Head of caudate nucleus (tissue), 42 donors: ENCODE data around the gene DEFB112.

Experiments used
- DNase-seq, 42 donors: peaks; one replicate each; pipeline versions ENCODE4 v3.0.0 to v3.0.0-alpha.2; 2020 to 2021; ENCODE audit warnings: mixed read lengths in 7 of 42
- intact Hi-C: fragments of 100-400 bp; cut with DNase I; formaldehyde crosslinking; loops from one replicate; pipeline ENCODE4 v1.15.0; 2022

The DEFB112 gene, protein sequence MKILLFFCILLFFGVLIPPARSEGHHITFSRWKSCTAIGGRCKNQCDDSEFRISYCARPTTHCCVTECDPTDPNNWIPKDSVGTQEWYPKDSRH

DNA sequence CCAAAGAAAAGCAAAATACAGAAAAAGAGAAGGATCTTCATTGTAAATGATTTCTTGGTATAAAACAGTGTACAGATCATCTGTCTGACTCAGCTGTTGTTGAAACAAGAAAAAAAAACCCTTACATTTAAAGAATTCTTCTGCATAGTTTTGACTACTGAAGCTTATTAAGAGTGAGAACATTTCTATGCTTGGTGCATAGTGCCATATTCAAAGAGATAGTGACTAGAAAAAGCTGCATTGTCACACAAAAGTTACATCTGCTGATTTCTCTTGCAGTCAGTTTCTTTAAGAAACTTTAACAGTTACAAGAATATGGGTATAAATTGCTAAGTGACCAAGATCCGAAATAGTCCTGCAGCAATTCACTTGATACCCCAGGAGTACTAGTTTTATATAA, at the start of gene DEFB112:
Gene DEFB112 (minus strand): TSS at position 101 of the 400 bp plus-strand sequence. CDS start 60 bp downstream, at position 41.
- no peak for DNase-seq
- intact Hi-C loops = no loop called here

DNA sequence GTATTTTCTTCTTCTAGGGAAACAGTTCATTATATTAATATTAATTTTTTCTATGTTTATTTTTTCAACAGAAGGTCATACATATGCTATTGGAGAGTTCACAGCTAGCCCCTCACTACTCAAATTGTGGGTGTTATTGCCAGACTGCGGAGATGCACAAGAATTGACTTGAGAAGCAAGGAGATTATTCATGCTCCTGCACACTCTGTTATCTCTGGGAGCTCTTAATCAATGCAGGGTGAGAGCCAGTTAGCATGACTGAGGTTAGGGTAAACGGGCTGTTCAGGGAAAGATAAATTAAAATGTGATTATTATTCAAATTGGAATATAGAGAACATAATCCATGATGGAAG, 48.9 kb upstream of the DEFB112 start:
- intact Hi-C loops = no loop called here
- no peak for DNase-seq

DNA sequence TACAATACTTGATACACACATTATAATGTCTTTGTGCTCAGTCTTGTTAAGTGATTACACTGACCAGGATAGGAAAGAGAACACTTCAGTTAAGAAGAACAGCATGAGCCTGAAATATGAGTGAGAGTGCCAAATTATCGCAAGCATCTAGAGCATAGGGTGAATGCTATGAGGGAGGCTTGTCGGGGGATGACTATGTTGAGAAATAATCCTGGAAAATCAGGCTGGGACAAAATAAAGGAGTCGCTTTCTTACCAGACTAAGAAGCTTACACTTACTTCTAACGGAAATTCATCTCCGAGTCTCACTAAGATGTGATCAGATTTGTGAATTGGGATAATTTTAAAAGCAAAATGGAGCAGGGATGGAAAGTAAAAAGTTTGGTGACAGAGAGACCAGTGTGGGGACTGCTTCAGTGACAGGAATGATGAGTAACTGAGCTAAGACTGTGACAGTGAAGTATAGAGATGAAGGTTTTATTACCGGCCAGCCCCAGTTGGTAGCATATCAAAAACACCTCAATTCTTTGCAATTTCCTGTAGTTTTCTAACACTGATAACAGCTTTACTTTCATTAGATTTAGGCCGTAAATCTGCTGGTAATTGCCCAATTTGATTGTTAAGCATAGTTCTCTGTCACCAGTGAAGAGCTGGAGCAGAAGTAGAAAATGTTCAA, 48.4 kb upstream of the DEFB112 start:
- no peak for DNase-seq
- intact Hi-C loops = no loop called here

DNA sequence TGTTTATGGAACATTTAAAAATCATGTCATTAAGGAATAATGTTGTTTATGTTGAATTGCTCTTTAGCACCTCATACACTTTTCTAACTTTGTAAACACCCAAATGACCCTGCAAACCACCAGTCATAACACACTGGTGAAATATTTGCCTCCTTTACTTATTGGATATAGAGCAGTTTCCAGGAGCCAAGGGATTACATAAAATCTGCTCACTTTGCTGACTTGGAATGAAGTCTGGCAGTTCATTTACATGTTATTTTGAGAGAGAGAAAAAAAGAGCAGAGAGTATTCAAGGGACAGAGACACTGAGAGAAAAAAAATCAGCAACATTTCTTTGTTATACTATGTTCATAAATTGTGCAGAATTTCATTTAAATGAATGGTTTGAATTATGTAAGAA, 46.6 kb upstream of the DEFB112 start:
- DNase-seq = no peak
- intact Hi-C loops = no loop called here

DNA sequence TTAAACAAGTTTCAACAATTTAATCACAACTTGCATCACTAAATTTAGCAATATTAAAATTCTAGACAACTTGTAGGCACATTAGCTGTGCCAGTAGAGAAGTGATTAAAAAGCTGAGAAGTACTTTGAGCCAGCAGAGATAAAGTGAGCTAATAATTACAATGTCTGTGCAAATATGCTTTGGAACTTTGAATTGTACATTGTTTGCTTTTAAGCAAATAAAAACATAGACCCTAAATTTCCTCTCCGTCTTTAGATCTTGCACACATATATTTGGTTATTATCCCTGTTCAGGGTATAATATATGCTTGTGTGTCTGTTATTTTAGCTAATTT, 44.2 kb upstream of the DEFB112 start:
- no peak for DNase-seq
- intact Hi-C loops = no loop called here

DNA sequence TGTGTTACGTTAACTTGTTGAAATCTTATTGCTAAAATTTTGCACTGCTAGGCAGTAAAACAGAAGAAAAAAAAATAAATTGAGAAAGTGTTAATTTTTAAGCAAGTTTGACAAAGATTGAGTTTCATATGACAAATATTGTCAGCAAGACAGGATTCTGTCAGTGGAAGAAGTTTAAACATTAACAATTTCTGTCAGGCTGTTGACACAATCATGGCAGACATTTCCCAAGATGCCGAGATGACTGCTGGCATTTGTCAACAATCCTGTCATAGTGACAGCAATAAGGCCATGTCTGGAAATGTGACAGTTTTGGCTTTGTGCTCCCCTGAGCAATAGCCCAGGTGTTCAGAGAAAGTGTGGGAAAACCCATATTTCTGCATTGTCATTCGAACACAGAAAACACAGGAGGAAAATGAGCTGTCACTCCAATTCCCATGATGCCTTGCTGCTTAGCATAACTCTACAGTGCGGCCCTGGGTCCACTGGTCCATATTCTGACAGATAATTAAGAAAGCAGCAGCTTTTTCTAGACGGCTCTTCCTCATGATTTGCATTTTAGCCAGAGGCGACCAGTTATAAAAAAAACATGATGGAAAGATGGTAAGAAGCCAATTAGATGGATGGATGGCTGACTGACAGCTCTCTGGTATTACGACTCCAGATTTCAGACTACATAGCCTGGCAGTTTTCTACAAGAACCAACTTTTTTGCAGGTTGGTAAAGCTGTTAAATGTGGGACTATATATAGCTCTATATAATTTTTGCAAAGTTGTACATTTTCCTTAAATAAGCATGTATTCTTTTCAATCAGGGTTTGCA, 43.6 kb upstream of the DEFB112 start:
- intact Hi-C loops = no loop called here
- DNase-seq = no peak

DNA sequence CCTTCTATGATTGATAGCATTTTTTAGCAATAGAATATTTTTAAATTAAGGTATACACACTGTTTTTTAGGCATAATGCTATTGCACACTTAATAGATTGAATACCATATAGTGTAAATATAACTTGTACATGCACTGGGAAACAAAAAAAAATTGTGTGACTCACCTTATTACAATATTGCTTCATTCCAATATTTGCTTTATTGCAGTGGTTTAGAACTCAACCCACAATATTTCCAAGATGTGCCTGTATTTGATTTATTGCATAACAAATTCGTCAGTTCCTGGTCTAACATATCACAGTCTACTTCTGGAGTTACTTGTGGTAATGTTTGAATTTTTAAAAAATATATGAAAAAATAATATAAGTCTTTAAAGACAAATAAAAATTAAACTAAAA, 41.9 kb upstream of the DEFB112 start:
- intact Hi-C loops = no loop called here
- DNase-seq = no peak

DNA sequence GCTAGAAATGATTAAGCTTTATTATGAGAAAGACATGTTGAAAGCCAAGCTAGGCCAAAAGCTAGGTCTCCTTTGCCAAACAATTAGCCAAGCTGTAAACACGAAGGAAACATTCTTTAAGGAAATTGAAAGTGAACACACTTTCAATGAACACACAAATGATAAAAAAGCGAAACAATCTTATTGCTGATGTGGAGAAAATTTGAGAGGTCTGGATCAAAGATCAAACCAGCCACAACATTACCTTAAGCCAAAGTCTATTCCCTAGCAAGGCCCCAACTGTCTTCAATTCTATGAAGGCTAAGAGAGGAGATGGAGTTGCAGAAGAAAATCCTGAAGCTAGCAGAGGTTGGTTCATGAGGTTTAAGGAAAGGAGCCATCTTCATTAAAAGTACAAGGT, 40.2 kb upstream of the DEFB112 start:
- intact Hi-C loops = no loop called here
- DNase-seq = no peak

DNA sequence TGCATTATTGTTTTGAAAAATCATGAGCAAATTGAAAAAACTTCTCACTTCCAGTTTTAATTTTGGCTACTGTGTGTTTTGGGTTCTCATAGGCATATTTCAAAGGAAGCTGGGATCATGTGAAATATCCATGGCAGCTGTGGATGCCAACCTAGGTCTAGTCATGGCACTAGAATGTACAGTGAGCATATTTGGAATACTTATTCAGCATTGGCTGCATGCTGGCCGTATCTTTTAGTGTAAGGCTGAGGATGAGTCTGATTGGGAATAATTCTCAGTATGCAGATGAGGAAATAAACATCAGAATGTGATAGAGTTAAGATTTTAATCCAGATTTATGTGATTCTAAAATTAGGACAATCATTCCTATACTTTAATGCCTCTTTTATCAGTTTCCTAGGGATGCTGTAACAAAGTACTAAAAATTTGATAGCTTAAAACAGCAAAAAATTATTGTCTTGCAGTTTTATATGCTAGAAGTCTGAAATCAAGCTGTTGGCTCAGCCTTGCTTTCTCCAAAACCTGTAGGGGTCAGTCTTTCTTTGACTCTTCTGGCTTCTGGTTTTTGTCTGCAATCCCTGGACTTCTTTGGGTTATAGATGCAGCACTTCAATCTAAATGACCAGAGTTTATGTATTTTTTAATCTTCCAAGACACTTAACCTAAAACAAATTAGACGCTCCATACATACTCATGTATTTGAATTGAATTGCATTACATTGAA, 37.7 kb upstream of the DEFB112 start:
- intact Hi-C loops = no loop called here
- no peak for DNase-seq

DNA sequence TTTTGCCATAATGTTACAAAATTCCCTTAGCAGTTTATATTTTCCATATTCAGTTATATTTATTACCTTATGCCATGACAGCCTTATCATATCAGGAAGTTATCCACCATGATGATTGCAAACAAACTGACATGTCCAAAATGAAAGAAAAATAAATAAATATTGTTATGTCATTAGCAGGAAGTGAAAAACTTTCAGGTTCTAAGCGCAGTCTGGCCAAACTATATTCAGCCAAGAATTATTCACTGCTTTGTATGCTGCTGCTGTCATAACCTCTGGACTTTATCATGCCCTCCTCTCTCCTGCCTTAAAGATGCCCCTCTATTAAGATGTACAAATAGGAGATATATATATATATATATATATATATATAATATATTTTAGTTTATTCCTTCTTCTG, 27.7 kb upstream of the DEFB112 start:
- intact Hi-C loops = no loop called here
- no peak for DNase-seq

DNA sequence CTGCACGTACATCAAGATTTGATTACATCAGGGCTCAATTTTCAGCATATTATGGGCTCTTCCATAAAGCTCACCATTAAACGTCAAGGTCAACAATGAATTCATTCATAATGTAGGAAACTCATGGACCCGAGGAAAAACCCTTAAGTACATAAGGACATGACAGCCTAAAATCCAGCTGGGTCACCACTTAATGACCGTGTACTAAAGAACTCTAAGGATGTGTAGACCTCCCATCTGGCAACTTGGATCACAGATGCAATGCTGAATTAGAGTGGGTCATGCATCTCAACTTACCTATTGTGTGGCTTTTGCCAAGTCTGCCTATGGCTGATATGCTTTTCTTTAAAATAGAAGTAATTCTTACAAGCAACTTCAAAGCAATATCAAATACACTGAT, 26.7 kb upstream of the DEFB112 start:
- intact Hi-C loops = no loop called here
- no peak for DNase-seq

DNA sequence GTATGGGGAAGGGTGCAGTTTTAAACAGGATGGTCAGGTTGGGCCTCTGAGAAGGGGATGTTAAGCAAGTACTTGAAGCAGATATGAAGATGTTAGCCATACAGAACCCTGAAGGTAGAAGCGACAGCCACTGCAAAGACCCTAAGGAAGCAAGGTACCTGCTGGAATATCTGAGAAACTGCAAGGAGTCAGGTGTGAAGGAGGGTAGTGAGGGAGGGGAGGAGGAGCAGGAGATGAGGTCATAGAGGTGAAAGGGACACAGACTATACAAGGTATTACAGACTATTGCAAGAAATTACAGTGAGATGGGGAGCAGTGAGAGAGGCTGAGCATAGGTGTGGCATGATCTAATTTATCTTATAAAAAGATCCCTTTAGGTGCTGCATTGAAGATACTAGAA, 22.2 kb upstream of the DEFB112 start:
- intact Hi-C loops = no loop called here
- DNase-seq = no peak

DNA sequence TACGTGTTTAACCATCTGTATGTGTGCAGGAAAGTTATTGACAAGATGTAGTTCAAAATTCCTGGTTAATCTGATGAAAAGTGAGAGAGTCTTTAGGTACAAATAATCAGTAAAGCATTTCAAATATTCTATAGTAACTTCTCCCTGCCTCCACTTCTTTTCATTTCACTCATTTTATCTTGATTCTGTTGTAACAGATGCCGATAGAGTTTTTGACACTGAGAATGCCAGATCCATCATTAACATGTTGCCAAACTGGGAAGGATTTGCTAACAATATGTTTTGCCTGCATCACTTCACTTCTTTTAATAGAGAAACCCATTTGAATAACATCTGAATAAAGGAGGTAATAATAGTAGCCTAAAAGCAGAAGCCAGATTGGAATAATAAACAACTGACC, 20.4 kb upstream of the DEFB112 start:
- DNase-seq = no peak
- intact Hi-C loops = no loop called here

DNA sequence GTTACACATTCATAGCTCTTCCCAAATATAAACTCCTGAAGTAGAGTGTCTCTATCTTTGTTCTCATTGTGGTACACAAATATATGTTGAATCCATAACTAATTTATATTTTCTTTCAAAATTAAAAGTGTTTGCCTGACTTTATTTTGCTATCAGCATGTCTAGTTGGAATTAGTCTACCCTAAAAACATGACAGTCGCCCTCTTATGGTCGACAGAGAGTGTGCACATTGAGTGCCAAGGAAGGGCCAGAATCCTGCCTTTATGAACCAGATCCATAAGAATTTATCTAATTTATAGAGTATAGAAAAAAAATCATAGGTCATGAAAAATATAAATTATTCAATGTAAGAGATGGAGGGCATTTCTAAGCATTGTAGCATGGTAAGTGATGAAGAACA, 12.3 kb upstream of the DEFB112 start:
- intact Hi-C loops = no loop called here

DNA sequence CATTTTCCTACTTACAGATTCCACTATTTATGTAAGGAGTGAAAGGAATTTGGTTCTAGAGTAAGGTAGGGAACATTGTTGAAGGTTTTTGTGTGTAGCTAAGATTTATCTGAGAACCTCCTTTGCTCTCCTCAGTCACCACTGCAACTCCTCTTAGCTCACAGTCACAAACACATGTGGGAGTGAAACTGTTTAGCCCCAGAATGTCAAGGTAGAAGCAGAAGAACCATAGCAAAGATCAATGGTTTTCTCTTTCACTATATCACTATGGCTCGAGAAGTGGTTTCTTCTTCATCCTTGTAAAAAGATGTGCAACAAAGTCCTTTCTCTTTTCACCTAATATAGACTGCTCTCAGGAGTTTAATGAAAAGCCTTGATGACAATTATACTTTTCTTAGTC, 6.5 kb upstream of the DEFB112 start:
- intact Hi-C loops = no loop called here
- no peak for DNase-seq

More for the DNA sequence above, 12.3 kb upstream of the DEFB112 start:
- no peak for DNase-seq

DNA sequence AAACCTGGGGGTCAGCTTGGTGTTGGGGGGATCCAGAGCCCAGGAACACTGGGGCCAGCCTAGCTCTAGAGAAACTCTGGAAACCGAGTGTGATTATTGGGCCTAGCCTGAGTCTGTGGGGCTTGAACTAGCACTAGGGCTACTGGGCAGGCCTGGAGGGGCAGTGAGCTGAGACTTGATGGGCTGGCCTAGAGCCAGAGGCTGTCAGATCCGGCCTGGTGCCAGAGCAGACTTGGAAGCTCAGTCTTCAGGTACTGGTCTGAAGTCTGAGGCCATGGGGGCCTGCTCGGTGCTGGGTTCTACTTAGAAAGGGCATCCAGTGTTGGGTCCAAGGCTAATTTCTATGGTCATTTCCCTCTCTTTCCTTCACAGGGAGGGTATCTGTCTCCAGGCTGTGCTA, 2.7 kb downstream of the DEFB112 start:
- no peak for DNase-seq
- intact Hi-C loops = no loop called here

DNA sequence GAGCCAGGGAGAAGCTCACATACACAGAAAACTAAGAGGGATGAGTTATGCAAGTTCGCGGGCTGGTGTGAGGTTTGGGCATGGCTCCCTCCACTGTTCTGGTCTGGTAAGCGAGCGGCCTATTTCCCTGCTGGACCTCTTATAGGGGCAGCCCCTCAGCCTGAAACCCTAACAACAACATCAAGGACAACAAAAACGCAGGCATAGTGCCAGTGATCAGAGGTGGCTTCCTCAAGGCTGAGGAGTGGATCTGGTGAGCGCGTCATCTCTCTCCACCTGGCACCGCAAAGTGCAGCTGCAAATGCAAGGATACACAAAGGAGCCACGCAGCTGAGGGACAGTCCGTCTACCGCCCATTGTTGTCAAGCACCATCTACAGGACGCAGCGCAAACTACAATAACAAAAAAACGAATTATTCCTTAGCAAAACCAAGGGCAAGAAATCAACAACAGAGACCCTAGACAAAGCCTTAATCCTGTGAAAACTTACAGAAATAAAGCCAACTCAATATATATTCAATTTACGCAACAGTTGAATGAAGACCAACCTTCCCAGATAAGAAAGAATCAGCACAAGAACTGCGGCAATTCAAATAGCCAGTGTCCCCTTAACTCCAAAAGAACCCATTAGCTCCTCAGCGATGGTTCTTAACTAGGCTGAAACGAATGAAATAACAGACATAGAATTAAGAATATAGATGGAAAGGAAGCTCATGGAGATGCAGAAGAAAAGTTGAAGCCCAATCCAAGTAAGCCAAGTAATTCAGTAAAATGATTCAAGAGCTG, 18.8 kb downstream of the DEFB112 start:
- intact Hi-C loops = no loop called here
- DNase-seq = no peak

DNA sequence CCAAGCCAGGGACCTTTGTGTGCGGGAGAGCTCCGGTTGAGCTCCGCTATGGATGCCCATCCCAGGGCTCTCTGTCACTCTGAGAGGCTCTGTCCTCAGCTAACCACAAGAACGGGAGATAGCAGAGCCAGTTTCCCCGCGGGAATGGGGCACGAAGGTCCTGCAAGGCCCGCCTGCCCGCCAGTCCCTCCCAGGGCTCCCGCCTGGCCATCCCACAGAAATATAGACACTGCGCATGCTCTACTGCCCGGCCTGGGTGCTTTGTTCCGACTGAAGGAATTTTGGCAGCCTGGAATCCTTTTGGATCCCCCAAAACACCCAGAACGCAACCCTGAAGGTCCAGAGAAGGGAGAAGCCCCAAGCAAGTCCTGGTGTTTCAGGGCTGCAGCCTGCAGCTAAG, 19.4 kb downstream of the DEFB112 start:
- intact Hi-C loops = no loop called here
- no peak for DNase-seq

DNA sequence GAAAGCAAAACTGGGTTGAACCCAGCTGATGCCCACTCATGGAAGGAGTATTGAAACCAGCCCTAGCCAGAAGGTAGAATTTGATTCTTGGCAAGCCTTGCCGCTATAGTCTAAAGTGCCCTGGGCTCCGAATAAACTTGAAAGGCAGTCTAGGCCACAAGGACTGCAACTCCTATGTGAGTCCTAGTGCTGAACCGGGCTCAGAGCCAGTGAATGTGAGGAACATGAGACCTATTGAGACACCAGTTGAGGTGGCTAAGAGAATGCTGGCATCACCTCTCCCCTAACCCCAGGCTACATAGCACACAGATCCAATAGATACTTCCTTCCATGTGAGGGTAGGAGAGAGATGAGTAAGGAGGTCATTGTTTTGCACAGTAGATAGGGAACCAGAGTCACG, 24.5 kb downstream of the DEFB112 start:
- intact Hi-C loops = no loop called here

DNA sequence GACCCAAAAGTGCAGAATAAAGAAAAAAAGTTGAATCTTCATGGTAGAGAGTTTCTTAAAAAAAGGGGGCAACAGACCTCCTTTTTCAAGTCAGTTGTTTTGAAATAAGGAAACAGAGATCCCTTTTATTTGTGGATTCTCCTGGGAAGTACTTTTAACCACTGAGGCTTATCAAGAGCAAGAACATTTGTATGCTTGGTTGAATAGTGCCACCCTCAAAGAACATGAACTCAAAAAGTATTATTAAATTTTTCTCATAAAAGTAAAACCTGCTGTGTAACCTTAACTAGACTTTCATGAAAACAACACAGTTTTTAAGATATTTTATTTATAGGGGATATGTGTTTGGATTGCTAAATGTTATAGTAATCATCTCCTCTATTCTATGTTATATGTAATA, 27.8 kb downstream of the DEFB112 start, which contains the start of gene DEFB110:
Gene DEFB110 (minus strand): TSS at position 101 of the 400 bp plus-strand sequence. CDS start 59 bp downstream, at position 42.
- DNase-seq = no peak
- intact Hi-C loops = no loop called here

More for the DNA sequence above, 24.5 kb downstream of the DEFB112 start:
- no peak for DNase-seq
